K562 (cell line): ENCODE results near the gene KRTAP2-1.

ENCODE experiments used
- CTCF ChIP-seq, 3 experiments: IDR thresholded peaks in 2 of 3; conservative IDR thresholded peaks in 1 of 3; 2 replicates each; pipeline ENCODE4 v1.5.1; 2011 to 2012; ENCODE audit warnings: low read length in 3 of 3, mild to moderate bottlenecking in 3 of 3, control low read depth in 2 of 3, improper control_type of control experiment in 1 of 3, inconsistent platforms in 1 of 3, low read depth in 1 of 3, mixed read lengths in 1 of 3, moderate library complexity in 1 of 3; ENCODE audit not compliant: insufficient read depth in 2 of 3
- EP300 ChIP-seq: IDR thresholded peaks from 2 replicates; pipeline ENCODE4 v1.6.1; 2012; ENCODE audit warnings: low read length, improper control_type of control experiment
- KDM1A ChIP-seq, 2 experiments: fragments of 450-650 bp; IDR thresholded peaks; 2 replicates each; pipeline ENCODE4 v1.6.1; 2016; ENCODE audit warnings: mild to moderate bottlenecking in 2 of 2
- MAX ChIP-seq: sonication (generic); formaldehyde crosslinking; IDR thresholded peaks from 2 replicates; pipeline ENCODE4 v1.9.0; 2022; ENCODE audit warnings: mild to moderate bottlenecking, missing genetic modification reagents
- POLR2AphosphoS5 ChIP-seq: IDR thresholded peaks from 2 replicates; pipeline ENCODE4 v1.6.1; 2011; ENCODE audit warnings: mild to moderate bottlenecking, low read depth, low read length, moderate library complexity; ENCODE audit not compliant: control insufficient read depth, insufficient read depth
- PURB ChIP-seq: sonication (generic); formaldehyde crosslinking; IDR thresholded peaks from 2 replicates; pipeline ENCODE4 v1.9.0; 2021; ENCODE audit warnings: low read depth, mild to moderate bottlenecking, missing genetic modification reagents
- SNAPC5 ChIP-seq: fragments of 250-450 bp; sonication (Bioruptor Pico); IDR thresholded peaks from 2 replicates; pipeline ENCODE4 v1.8.0; 2021; ENCODE audit warnings: moderate library complexity, mild to moderate bottlenecking, inconsistent platforms
- YBX1 ChIP-seq: fragments of 450-650 bp; IDR thresholded peaks from 2 replicates; pipeline ENCODE4 v1.7.1; 2016; ENCODE audit warnings: mild to moderate bottlenecking
- ZBTB40 ChIP-seq, 2 experiments: fragments of 450-650 bp in 1 of 2; sonication (generic) in 1 of 2; formaldehyde crosslinking in 1 of 2; IDR thresholded peaks; 2 replicates each; pipeline versions ENCODE4 v1.7.1 to v1.9.0; 2016 to 2022; ENCODE audit warnings: inconsistent platforms in 1 of 2, mild to moderate bottlenecking in 1 of 2, missing genetic modification reagents in 1 of 2
- ZNF436 ChIP-seq: fragments of 250-450, 450-650 bp; sonication (Bioruptor Pico); formaldehyde crosslinking; IDR thresholded peaks from 2 replicates; pipeline ENCODE4 v1.7.0; 2020; ENCODE audit warnings: mild to moderate bottlenecking

GRCh38 chr17:41001795-41002194 lies 45.3 kb downstream of the KRTAP2-1 start:
- TF ChIP-seq SNAPC5 (CRISPR knock-in tag) (no peak), ZNF436 (CRISPR knock-in tag) (no peak), CTCF (IDR thresholded peaks at IDR 0.05 in 2 of 3, conservative IDR thresholded peaks at IDR 0.05 in 1 of 3; ENCODE audit: insufficient read depth in 2 of 3, low read depth in 1 of 3, low read length in 3 of 3) (no peak), POLR2AphosphoS5 (no peak), KDM1A (IDR thresholded peaks at IDR 0.05) (no peak), YBX1 (no peak), EP300 (no peak), ZBTB40 (IDR thresholded peaks at IDR 0.05) (no peak), ZBTB40 (CRISPR knock-in tag; IDR thresholded peaks at IDR 0.05) (no peak), MAX (no peak), PURB (no peak)
